MCF 10A (cell line): ENCODE data around the gene IGSF9B. TPM values are rescaled to one million over a fixed set of nuclear protein-coding genes. Genes with fewer than 3 reads are reported as not detected.

Experiments
- BruUV-seq: library from RNA; stranded (reverse); fragments of 400-500 nt; replicated peaks from 2 replicates; lab custom pipeline; 2021; lab: Mats Ljungman, UMichigan
- CTCF ChIA-PET: fragments of 300-600 bp; sonication (Branson Sonifier 250); formaldehyde crosslinking; extraction: SDS; loops from one replicate; lab custom pipeline; 2021; ENCODE audit warnings: antibody characterized with exemption, inconsistent platforms; lab: Yijun Ruan, JAX
- POLR2A ChIA-PET: fragments of 300-600, 350-650 bp; sonication (Branson Sonifier 250); formaldehyde crosslinking; extraction: SDS; loops from one replicate; lab custom pipeline; 2020; ENCODE audit warnings: antibody characterized with exemption, inconsistent platforms; lab: Yijun Ruan, JAX
- DNase-seq: peaks from one replicate; pipeline ENCODE4 v3.0.0-alpha.2; 2018; ENCODE audit not compliant: unreplicated experiment
- H3K27ac Mint-ChIP-seq: one replicate; pipeline ENCODE4 v1.8.0; 2022; ENCODE audit warnings: mild to moderate bottlenecking, low read depth, mixed read lengths; ENCODE audit not compliant: unreplicated experiment
- H3K27me3 Mint-ChIP-seq: one replicate; pipeline ENCODE4 v1.8.0; 2022; ENCODE audit warnings: mixed read lengths; ENCODE audit not compliant: insufficient read depth, unreplicated experiment
- H3K36me3 Mint-ChIP-seq: one replicate; pipeline ENCODE4 v1.8.0; 2022; ENCODE audit warnings: mild to moderate bottlenecking, moderate library complexity, mixed read lengths; ENCODE audit not compliant: insufficient read depth, unreplicated experiment
- H3K4me1 Mint-ChIP-seq: one replicate; pipeline ENCODE4 v1.8.0; 2022; ENCODE audit warnings: mixed read lengths; ENCODE audit not compliant: insufficient read depth, unreplicated experiment
- H3K4me3 Mint-ChIP-seq: one replicate; pipeline ENCODE4 v1.8.0; 2022; ENCODE audit warnings: mild to moderate bottlenecking, moderate library complexity, mixed read lengths; ENCODE audit not compliant: unreplicated experiment
- H3K9me3 Mint-ChIP-seq: one replicate; pipeline ENCODE4 v1.8.0; 2022; ENCODE audit warnings: mixed read lengths; ENCODE audit not compliant: unreplicated experiment
- intact Hi-C: fragments of 100-400 bp; cut with micrococcal nuclease; formaldehyde crosslinking; loops from 2 replicates; pipeline ENCODE4 v1.14.1; 2022
- total RNA-seq: library from RNA; stranded (reverse); gene quantifications from 2 replicates; pipeline ENCODE4 v1.2.3, GENCODE V29; 2022
- TF ChIP-seq, protein P1 (sequence below): fragments of 200-600 bp; IDR thresholded peaks from one replicate; pipeline ENCODE4 v1.8.0; 2022; ENCODE audit warnings: antibody characterized with exemption, mild to moderate bottlenecking; ENCODE audit not compliant: unreplicated experiment

IGSF9B gene
- total RNA-seq, 1 experiment from 2014 or later: 13.9 TPM

DNA sequence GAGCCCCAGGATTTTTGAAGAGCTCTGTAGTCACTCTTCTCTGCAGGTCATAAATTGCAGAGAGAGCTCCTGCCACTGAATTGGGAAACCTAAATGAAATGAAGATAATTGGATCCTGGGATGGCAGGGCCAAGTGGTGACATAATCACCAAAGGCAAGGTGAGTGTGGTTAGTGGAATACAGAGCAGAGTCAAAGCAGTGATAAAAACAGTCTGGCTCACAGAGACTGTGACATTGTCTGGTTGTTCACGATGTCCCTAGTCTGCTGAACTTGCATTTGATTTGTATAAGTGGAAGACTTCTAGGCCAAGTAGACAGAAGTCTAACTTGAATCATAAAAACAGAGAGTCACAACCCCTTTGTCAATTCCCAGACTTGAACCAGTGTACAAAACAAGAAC lies 84.6 kb downstream of the IGSF9B start:
- Mint-ChIP-seq H3K4me3 (no peak overlapping the region), H3K27me3 (no peaks in the 10 kb centered on the region), H3K9me3 (no peaks in the 10 kb centered on the region), H3K4me1 (no peaks in the 10 kb centered on the region), H3K36me3 (no peaks in the 10 kb centered on the region), H3K27ac (no peak overlapping the region)
- intact Hi-C loops: no loop called here
- ChIA-PET POLR2A (interaction anchor here (0.7 kb wide), 1 partner anchor 167 kb away, joined by 3 read pairs; no protein-coding TSS in a partner anchor), CTCF (no interaction called here)
- no TSS peak for BruUV-seq
- DNase-seq: no peak
- TF ChIP-seq, protein P1, sequence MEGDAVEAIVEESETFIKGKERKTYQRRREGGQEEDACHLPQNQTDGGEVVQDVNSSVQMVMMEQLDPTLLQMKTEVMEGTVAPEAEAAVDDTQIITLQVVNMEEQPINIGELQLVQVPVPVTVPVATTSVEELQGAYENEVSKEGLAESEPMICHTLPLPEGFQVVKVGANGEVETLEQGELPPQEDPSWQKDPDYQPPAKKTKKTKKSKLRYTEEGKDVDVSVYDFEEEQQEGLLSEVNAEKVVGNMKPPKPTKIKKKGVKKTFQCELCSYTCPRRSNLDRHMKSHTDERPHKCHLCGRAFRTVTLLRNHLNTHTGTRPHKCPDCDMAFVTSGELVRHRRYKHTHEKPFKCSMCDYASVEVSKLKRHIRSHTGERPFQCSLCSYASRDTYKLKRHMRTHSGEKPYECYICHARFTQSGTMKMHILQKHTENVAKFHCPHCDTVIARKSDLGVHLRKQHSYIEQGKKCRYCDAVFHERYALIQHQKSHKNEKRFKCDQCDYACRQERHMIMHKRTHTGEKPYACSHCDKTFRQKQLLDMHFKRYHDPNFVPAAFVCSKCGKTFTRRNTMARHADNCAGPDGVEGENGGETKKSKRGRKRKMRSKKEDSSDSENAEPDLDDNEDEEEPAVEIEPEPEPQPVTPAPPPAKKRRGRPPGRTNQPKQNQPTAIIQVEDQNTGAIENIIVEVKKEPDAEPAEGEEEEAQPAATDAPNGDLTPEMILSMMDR: no peak

DNA sequence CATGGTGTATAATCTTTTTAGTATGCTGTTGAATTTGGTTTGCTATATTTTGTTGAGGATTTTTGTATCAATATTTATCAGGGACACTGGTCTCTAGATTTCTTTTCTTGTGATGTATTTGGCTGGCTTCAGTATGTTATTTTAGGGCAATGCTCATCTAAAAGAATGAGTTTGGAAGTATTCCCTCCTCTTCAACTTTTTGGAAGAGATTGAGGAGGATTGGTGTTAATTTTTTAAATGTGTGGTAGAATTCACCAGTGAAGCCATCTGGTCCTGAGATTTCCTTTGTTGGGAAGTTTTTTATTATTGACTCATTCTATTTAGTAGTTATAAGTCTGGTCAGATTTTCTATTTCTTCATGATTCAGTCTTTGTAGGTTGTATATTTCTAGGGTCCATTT lies 89.3 kb downstream of the IGSF9B start:
- ChIA-PET CTCF (interaction anchor here (1.2 kb wide), 1 partner anchor 733 kb away, joined by 3 read pairs; no protein-coding TSS in a partner anchor), POLR2A (no interaction called here)
- TF ChIP-seq, protein P1: no peak
- Mint-ChIP-seq H3K27ac (no peak overlapping the region), H3K27me3 (peaks cover 3% of the 10 kb centered on the region), H3K4me1 (no peaks in the 10 kb centered on the region), H3K4me3 (no peak overlapping the region), H3K36me3 (peaks cover 5% of the 10 kb centered on the region), H3K9me3 (no peaks in the 10 kb centered on the region)
- no peak for DNase-seq
- BruUV-seq: no TSS peak
- intact Hi-C loops: no loop called here

GRCh38 chr11:133865466-133865865 lies 91.3 kb downstream of the IGSF9B start:
- no peak for DNase-seq
- POLR2A ChIA-PET: interaction anchor here (0.8 kb wide), 1 partner anchor 11 kb away, joined by 3 read pairs; no protein-coding TSS in a partner anchor
- Mint-ChIP-seq H3K27ac (no peak overlapping the region), H3K4me3 (no peak overlapping the region), H3K36me3 (peaks cover 5% of the 10 kb centered on the region), H3K27me3 (peaks cover 22% of the 10 kb centered on the region), H3K4me1 (no peaks in the 10 kb centered on the region), H3K9me3 (no peaks in the 10 kb centered on the region)
- TF ChIP-seq, protein P1: no peak
- intact Hi-C loops: no loop called here
- CTCF ChIA-PET: interaction anchor here (0.6 kb wide), 1 partner anchor 105 kb away, joined by 3 read pairs; no protein-coding TSS in a partner anchor
- no TSS peak for BruUV-seq

DNA sequence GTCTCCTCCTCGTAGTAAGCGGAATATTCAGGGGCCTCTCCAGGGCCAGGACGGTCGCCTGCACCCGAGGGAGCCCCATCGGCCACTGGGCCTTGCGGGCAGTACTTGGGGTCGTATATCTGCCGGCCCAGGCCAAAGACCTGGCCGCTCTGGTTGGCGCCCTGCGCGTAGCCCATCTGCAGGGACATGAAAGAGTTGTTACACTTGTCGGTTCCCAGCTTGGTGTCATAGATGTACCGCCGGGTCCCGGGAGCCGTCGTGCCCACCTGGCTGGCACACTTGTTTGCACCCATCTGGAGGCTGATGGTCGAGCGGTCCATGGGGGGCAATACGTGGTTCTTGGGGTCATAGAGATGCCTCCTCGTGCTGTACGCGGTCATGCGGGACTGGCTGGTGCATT lies 92.0 kb downstream of the IGSF9B start:
- CTCF ChIA-PET: no interaction called here
- Mint-ChIP-seq H3K27me3 (peaks cover 29% of the 10 kb centered on the region), H3K27ac (no peak overlapping the region), H3K4me1 (no peaks in the 10 kb centered on the region), H3K9me3 (no peaks in the 10 kb centered on the region), H3K4me3 (no peak overlapping the region), H3K36me3 (peaks cover 5% of the 10 kb centered on the region)
- no TSS peak for BruUV-seq
- intact Hi-C loops: no loop called here
- DNase-seq: no peak
- POLR2A ChIA-PET: interaction anchor here (0.8 kb wide), 1 partner anchor 10 kb away, joined by 3 read pairs; no protein-coding TSS in a partner anchor
- TF ChIP-seq, protein P1: no peak
